NCI-H187 treated with DMSO at 0.1 percent for 48 hours (cell line): ENCODE data around the gene FNDC10.
"Not testable (repeated sequence)": the region's sequence is repeated elsewhere in the genome, so short reads cannot be mapped to it uniquely, and the experiment has no call there.

Experiments
- DNase-seq: peaks from one replicate; lab custom pipeline; 2025; lab: John Stamatoyannopoulos, UW

Gene FNDC10

GRCh38 chr1:1599935-1600860, at the start of gene FNDC10:
Gene FNDC10, minus strand, starts transcription at chr1:1600135. Its CDS starts 120 bp downstream, at chr1:1600015.
- DNase-seq: no peak

GRCh38 chr1:1648265-1648664, 48.3 kb upstream of the FNDC10 start:
- not testable (repeated sequence) for DNase-seq

DNA sequence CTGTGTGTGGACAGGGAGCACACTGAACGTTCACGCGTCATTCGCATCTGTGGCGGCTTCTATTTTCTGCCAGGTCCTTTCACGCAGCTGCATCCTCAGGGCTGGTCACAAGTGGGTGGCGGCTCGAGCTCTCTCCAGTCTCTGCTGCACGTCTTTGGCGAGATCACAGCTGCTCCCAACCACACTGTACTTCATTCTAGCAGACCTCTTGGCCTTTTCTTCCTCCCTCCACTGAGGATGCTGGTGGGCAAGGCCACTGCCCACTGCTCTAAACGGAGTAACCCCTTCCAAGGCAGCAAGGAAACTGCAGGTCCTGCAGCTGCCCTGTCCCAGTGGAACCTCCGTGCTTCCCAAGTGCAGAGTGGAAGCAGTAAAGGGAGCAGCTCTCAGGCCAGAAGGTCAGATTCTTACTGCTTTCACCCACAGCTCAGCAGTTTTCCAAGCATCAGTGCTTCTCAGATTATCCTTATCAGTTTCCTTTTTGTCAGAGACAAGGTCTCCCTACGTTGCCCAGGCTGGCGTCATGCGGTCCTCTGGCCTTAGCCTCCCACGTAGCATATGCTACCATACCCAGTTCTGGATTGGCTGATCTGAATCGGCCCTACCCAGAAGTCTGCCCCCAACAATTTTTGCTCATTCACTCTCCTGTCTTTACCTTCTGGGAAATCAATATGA, 47.8 kb upstream of the FNDC10 start:
- DNase-seq: not testable (repeated sequence)

DNA sequence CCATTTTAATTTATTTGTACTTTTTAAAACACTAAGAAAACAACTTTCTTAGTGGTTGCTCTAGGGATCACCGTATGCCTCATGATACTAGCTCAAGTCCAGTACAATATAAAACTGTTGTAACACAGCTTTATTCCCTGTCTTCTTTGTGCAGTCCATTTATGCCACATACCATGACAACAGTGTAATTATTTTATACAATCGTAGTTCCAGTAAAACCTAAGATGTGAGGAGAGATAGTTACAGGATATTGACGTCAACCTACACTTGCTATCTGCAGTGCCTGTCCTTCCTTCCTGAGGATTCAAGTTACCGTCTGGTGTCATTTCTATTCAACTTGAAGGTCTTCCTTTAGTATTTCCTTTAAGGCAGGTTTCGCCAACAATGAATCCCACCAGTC, 46.4 kb upstream of the FNDC10 start:
- not testable (repeated sequence) for DNase-seq

DNA sequence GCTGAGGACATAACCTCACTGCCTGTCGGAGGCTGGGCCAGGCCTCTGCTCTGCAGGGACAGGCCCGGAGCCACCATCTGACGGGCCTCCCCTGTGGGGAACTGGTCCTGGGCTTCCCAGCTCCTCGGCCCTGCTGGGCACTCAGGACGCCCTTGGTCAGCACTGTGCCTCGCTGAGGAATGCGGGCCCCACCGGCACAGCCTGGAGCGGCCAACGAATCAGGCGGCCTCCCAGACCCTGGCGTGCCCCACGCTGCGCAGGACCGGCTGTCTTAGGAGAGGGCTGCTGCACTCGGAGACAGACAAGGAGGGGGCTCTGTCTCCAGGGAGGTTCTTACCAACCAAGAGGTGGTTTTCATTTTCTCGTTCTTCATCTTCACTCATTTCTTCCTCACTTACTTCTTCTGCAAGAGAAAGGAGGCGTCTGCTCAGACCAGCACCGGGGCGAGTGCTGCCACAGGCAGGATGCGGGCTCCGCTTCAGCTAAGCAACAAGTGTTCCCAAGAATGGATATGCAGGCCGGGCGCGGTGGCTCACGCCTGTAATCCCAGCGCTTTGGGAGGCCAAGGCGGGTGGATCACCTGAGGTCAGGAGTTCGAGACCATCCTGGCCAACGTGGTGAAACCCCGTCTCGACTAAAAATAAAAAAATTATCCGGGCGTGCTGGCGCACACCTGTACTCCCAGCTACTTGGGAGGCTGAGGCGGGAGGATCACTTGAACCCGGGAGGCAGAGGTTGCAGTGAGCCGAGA, 41.0 kb upstream of the FNDC10 start:
- not testable (repeated sequence) for DNase-seq

- DNase-seq: not testable (repeated sequence)
Observed at GRCh38 chr1:1640081-1640480, 40.1 kb upstream of the FNDC10 start.

GRCh38 chr1:1639368-1639767, 39.4 kb upstream of the FNDC10 start:
- not testable (repeated sequence) for DNase-seq

DNA sequence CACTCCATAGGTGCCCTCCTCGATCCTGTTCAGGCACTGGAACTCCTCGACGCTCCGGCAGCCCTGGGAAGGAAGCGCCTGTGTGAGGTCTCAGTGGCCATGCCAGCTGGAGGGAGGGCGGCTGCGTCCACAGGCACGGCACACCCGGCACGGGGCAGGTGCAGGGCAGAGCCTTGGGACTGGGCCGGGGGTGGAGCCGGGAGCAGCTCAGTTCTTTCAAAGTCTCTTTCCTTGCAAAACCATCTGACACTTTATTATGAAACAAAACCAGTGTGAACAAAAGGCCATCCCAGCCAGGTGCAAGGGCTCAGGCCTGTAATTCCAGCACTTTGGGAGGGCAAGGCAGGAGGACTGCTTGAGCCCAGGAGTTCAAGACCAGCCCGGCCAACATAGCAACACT, 38.6 kb upstream of the FNDC10 start:
- not testable (repeated sequence) for DNase-seq

DNA sequence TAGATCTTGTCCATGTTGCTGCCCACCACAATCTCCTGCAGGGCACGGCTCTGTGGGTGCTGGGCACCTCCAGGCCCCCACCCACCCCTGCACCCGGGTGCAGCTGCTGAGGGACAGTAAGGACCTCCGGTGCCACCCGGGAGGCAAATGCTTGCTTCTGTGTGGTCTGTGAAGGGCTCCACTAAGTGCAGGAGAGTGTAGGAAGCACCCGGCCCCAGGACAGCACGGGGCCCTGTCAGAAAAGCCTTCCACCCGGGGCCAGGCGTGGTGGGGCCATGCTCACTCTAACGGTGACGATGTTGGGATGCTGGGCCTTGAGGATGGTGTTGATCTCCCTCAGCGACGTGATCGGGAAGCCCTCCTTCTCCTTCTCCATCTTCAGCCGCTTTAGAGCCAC, 37.5 kb upstream of the FNDC10 start:
- DNase-seq: not testable (repeated sequence)

- not testable (repeated sequence) for DNase-seq
Observed at GRCh38 chr1:1636621-1637478, 36.9 kb upstream of the FNDC10 start.

GRCh38 chr1:1634613-1635012, 34.7 kb upstream of the FNDC10 start:
- DNase-seq: not testable (repeated sequence)

- not testable (repeated sequence) for DNase-seq
Observed at GRCh38 chr1:1633409-1633808, 33.5 kb upstream of the FNDC10 start.

DNA sequence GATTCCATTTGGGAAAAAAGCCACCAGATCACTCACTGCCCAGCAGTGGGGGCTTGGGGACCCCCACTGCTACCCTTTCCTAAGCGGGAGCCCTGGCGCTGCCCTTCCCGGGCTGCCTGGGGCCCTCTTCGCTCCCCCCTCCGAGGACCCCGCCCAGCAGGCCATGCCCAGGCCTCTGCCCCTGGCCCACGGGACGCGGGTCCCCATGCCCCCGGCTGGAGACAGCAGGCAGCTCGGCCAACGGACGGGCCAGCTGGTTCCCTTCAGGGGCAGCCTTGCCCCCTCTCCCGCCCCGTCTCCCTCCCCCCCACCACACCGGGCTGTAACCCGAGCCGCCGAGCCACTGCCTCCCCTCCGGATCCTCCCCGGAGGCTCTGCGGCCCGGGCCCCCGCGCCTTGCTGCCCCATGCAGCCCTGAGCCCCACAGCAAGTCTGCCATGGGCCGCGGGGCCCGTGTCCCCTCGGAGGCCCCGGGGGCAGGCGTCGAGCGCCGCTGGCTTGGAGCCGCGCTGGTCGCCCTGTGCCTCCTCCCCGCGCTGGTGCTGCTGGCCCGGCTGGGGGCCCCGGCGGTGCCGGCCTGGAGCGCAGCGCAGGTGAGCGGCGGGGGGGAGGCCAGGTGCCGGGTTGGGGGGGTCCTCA, 32.0 kb upstream of the FNDC10 start, which contains the start of gene MMP23B:
Gene MMP23B (plus strand): TSS at position 392 of the 639 bp plus-strand sequence. CDS start 46 bp downstream, at position 438.
- DNase-seq: no peak

- DNase-seq: no peak
Observed at GRCh38 chr1:1630965-1631781, 31.2 kb upstream of the FNDC10 start.

- DNase-seq: peak; percentile 24
Observed at GRCh38 chr1:1630191-1630964, 30.4 kb upstream of the FNDC10 start.

DNA sequence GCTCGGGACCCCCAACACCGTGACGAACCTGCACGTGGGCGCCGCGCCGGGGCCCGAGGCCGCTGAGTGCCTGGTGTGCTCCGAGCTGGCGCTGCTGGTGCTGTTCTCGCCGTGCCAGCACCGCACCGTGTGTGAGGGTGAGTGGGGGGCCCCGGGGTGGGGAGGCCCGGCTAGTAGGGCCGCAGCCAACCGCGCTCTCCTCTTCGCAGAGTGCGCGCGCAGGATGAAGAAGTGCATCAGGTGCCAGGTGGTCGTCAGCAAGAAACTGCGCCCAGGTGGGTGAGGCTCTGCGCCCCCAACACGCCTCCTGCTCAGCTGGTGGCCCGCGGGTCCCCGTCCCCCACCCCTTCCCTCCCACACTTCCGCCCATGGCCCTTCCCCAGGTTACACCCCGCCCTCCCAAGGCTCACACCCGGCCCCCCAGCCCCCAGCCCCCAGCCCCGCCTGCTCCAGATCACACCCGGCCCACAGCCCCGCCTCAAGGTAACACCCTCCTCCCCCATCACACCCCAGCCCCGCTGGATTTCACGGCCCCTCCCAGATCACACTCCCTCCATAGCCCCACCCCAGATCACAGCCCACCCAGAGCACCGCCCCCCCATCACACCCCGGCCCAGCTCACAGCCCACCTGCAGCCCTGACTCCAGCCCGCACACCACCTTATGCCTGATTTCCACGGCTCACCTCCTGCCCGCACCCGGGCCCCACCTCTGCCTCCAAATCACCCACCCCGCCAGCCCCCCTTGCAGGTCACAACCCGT, 29.7 kb upstream of the FNDC10 start:
- no peak for DNase-seq

- DNase-seq: no peak
Observed at GRCh38 chr1:1628754-1629429, 29.0 kb upstream of the FNDC10 start.
